ENCODE measurements around the gene DAAM1. TPM values are rescaled to one million over a fixed set of nuclear protein-coding genes. Genes with fewer than 3 reads are reported as not detected.

Gene DAAM1
- total RNA-seq, 1 donor from 2014 or later, result 69.9 TPM

GRCh38 chr14:59299731-59300130, 111.3 kb downstream of the DAAM1 start:
- Mint-ChIP-seq H3K36me3 (ENCODE audit: insufficient read depth) (peaks cover 1% of the 10 kb centered on the region), H3K4me3 (ENCODE audit: low read depth) (no peak overlapping the region), H3K4me1 (ENCODE audit: low read depth) (peaks cover 6% of the 10 kb centered on the region), H3K27ac (no peak overlapping the region), H3K9me3 (ENCODE audit: low read depth) (no peaks in the 10 kb centered on the region), H3K27me3 (no peaks in the 10 kb centered on the region)
- TF ChIP-seq, protein P1, sequence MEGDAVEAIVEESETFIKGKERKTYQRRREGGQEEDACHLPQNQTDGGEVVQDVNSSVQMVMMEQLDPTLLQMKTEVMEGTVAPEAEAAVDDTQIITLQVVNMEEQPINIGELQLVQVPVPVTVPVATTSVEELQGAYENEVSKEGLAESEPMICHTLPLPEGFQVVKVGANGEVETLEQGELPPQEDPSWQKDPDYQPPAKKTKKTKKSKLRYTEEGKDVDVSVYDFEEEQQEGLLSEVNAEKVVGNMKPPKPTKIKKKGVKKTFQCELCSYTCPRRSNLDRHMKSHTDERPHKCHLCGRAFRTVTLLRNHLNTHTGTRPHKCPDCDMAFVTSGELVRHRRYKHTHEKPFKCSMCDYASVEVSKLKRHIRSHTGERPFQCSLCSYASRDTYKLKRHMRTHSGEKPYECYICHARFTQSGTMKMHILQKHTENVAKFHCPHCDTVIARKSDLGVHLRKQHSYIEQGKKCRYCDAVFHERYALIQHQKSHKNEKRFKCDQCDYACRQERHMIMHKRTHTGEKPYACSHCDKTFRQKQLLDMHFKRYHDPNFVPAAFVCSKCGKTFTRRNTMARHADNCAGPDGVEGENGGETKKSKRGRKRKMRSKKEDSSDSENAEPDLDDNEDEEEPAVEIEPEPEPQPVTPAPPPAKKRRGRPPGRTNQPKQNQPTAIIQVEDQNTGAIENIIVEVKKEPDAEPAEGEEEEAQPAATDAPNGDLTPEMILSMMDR (IDR thresholded peaks at IDR 0.05; ENCODE audit: unreplicated experiment), result no peak
- DNase-seq (ENCODE audit: low spot score, unreplicated experiment), result no peak

- Mint-ChIP-seq H3K27ac (no peak overlapping the region), H3K4me1 (ENCODE audit: low read depth) (peaks cover 15% of the 10 kb centered on the region), H3K27me3 (no peaks in the 10 kb centered on the region), H3K4me3 (ENCODE audit: low read depth) (no peak overlapping the region), H3K9me3 (ENCODE audit: low read depth) (no peaks in the 10 kb centered on the region), H3K36me3 (ENCODE audit: insufficient read depth) (peaks cover 1% of the 10 kb centered on the region)
- TF ChIP-seq, protein P1 (IDR thresholded peaks at IDR 0.05; ENCODE audit: unreplicated experiment), result no peak
- DNase-seq (ENCODE audit: low spot score, unreplicated experiment), result no peak
Observed at GRCh38 chr14:59301354-59301753, 112.9 kb downstream of the DAAM1 start.

DNA sequence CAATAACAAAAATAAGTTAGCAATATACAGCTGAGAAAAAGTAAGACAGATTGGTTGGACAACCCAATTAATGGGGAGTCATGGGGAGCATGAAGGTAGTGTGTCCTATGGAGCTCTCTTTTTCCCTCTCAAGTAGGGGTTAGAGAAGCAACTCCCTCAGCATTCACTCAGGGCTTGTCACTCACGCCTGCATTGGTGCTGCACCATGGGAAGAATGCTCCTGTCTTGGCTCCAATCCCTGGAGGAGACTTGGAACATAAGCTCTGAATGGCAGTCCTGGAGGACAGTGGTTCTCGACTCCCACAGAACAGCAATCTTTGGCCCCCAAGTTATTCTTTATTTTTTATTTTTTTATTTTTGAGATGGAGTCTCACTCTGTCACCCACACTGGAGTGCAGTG, 113.8 kb downstream of the DAAM1 start:
- H3K4me1 Mint-ChIP-seq (ENCODE audit: low read depth), result peaks cover 13% of the 10 kb centered on the region
- H3K27me3 Mint-ChIP-seq, result no peaks in the 10 kb centered on the region
- no peak overlapping the region for H3K4me3 Mint-ChIP-seq (ENCODE audit: low read depth)
- H3K27ac Mint-ChIP-seq, result no peak overlapping the region
- no peak for DNase-seq (ENCODE audit: low spot score, unreplicated experiment)
- TF ChIP-seq, protein P1 (IDR thresholded peaks at IDR 0.05; ENCODE audit: unreplicated experiment), result no peak
- H3K9me3 Mint-ChIP-seq (ENCODE audit: low read depth), result no peaks in the 10 kb centered on the region
- no peaks in the 10 kb centered on the region for H3K36me3 Mint-ChIP-seq (ENCODE audit: insufficient read depth)

- peaks cover 14% of the 10 kb centered on the region for H3K4me1 Mint-ChIP-seq (ENCODE audit: low read depth)
- H3K27ac Mint-ChIP-seq, result no peak overlapping the region
- no peak overlapping the region for H3K4me3 Mint-ChIP-seq (ENCODE audit: low read depth)
- H3K9me3 Mint-ChIP-seq (ENCODE audit: low read depth), result no peaks in the 10 kb centered on the region
- TF ChIP-seq, protein P1 (IDR thresholded peaks at IDR 0.05; ENCODE audit: unreplicated experiment), result no peak
- H3K27me3 Mint-ChIP-seq, result no peaks in the 10 kb centered on the region
- no peak for DNase-seq (ENCODE audit: low spot score, unreplicated experiment)
- no peaks in the 10 kb centered on the region for H3K36me3 Mint-ChIP-seq (ENCODE audit: insufficient read depth)
Observed at GRCh38 chr14:59303216-59303615, 114.7 kb downstream of the DAAM1 start.

DNA sequence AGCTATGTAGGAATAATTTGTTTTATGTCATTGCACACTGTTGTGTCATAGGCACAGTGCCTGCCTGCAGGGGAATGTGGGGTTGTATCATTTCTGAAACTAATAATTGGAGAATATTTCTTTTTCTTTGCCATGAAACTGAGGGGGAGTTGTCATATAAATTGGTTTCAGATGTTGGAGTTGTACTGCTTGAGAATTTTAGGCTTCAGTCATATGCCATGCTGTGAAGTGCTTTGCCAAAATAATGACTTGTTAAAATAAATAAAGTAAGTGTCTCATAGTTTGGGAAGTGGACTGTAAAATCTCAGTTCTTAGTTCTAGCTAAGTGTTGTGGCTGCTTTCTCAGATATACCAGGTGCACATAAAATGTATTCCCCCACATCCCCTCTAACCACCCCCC, 116.8 kb downstream of the DAAM1 start:
- Mint-ChIP-seq H3K27ac (peak overlapping the region; percentile 61), H3K4me1 (ENCODE audit: low read depth) (peaks cover 14% of the 10 kb centered on the region), H3K9me3 (ENCODE audit: low read depth) (no peaks in the 10 kb centered on the region), H3K36me3 (ENCODE audit: insufficient read depth) (no peaks in the 10 kb centered on the region), H3K4me3 (ENCODE audit: low read depth) (no peak overlapping the region), H3K27me3 (no peaks in the 10 kb centered on the region)
- TF ChIP-seq, protein P1 (IDR thresholded peaks at IDR 0.05; ENCODE audit: unreplicated experiment), result no peak
- no peak for DNase-seq (ENCODE audit: low spot score, unreplicated experiment)

Measured in progenitor cell of endocrine pancreas (in vitro differentiated cells).